CD14-positive monocyte (primary cell): ENCODE results near the gene DLG4. TPM values are rescaled to one million over a fixed set of nuclear protein-coding genes. Genes with fewer than 3 reads are reported as not detected.

Experiments used
- DNase-seq, 3 donors: peaks; one replicate each; pipeline ENCODE4 v3.0.0-alpha.2; 2011 to 2022
- H2AFZ ChIP-seq: 2 replicates; pipeline ENCODE4 v1.6.0; 2012; ENCODE audit warnings: mild to moderate bottlenecking, low read depth, low read length, inconsistent platforms; ENCODE audit not compliant: insufficient read depth, poor library complexity, severe bottlenecking
- H3K27ac ChIP-seq, 2 donors: 1 replicate in 1 of 2; 2 replicates in 1 of 2; pipeline ENCODE4 v1.5.1; 2012 to 2013; ENCODE audit warnings: low read length in 2 of 2, control low read depth in 1 of 2, inconsistent platforms in 1 of 2, low read depth in 1 of 2, mild to moderate bottlenecking in 1 of 2
- H3K27me3 ChIP-seq, 2 donors: one replicate each; pipeline versions ENCODE4 v1.6.0 to v1.6.1; 2011 to 2013; ENCODE audit warnings: low read length in 2 of 2; ENCODE audit not compliant: control insufficient read depth in 2 of 2, insufficient read depth in 2 of 2
- H3K36me3 ChIP-seq, 2 donors: replicated peaks in 1 of 2; 1 replicate in 1 of 2; 2 replicates in 1 of 2; pipeline versions ENCODE4 v1.5.1 to v1.6.1; 2012 to 2013; ENCODE audit warnings: low read length in 2 of 2, control low read depth in 1 of 2, inconsistent platforms in 1 of 2, mild to moderate bottlenecking in 1 of 2; ENCODE audit not compliant: insufficient read depth in 2 of 2, control insufficient read depth in 1 of 2
- H3K4me1 ChIP-seq, 2 donors: 1 replicate in 1 of 2; 2 replicates in 1 of 2; pipeline versions ENCODE4 v1.5.1 to v1.6.1; 2012 to 2013; ENCODE audit warnings: low read length in 2 of 2, control low read depth in 1 of 2, inconsistent platforms in 1 of 2, mild to moderate bottlenecking in 1 of 2, moderate library complexity in 1 of 2; ENCODE audit not compliant: insufficient read depth in 2 of 2, control insufficient read depth in 1 of 2
- H3K4me2 ChIP-seq: replicated peaks from 2 replicates; pipeline ENCODE3; 2012; ENCODE audit warnings: low read length, moderate library complexity, mild to moderate bottlenecking; ENCODE audit not compliant: poor library complexity, severe bottlenecking; ENCODE audit errors: extremely low read depth
- H3K4me3 ChIP-seq, 3 experiments: fragments of 200-600 bp in 1 of 3; sonication (generic) in 1 of 3; replicated peaks in 1 of 3; 1 replicate in 2 of 3; 2 replicates in 1 of 3; pipeline ENCODE4 v1.5.1; 2011 to 2013; ENCODE audit warnings: low read length in 3 of 3, mild to moderate bottlenecking in 3 of 3, control low read depth in 2 of 3, low read depth in 2 of 3, inconsistent platforms in 1 of 3, moderate library complexity in 1 of 3
- H3K79me2 ChIP-seq: 2 replicates; pipeline ENCODE4 v1.6.0; 2012; ENCODE audit warnings: mild to moderate bottlenecking, control low read depth, inconsistent platforms, low read length, moderate library complexity; ENCODE audit not compliant: insufficient read depth
- H3K9ac ChIP-seq: 2 replicates; pipeline ENCODE4 v1.6.0; 2017; ENCODE audit warnings: low read length, mild to moderate bottlenecking; ENCODE audit not compliant: insufficient read depth, poor library complexity, severe bottlenecking
- H3K9me3 ChIP-seq, 2 donors: replicated peaks in 1 of 2; 1 replicate in 1 of 2; 2 replicates in 1 of 2; pipeline versions ENCODE4 v1.5.1 to v1.6.1; 2012 to 2013; ENCODE audit warnings: low read length in 2 of 2, control low read depth in 1 of 2; ENCODE audit not compliant: control insufficient read depth in 1 of 2, insufficient read depth in 1 of 2
- H4K20me1 ChIP-seq: 2 replicates; pipeline ENCODE4 v1.6.0; 2012; ENCODE audit warnings: mild to moderate bottlenecking, low read length, control low read depth, moderate library complexity; ENCODE audit not compliant: insufficient read depth
- H3K27ac Mint-ChIP-seq, 7 donors: one replicate each; pipeline ENCODE4 v1.8.0; 2020; ENCODE audit warnings: mild to moderate bottlenecking in 7 of 7, mixed read lengths in 7 of 7, moderate library complexity in 6 of 7, inconsistent platforms in 2 of 7
- H3K27me3 Mint-ChIP-seq, 3 donors: one replicate each; pipeline ENCODE4 v1.8.0; 2021 to 2022; ENCODE audit warnings: low read depth in 3 of 3, mild to moderate bottlenecking in 3 of 3, mixed read lengths in 3 of 3, moderate library complexity in 3 of 3, inconsistent platforms in 1 of 3
- H3K36me3 Mint-ChIP-seq, 2 donors: one replicate each; pipeline ENCODE4 v1.8.0; 2020; ENCODE audit warnings: mixed read lengths in 2 of 2, inconsistent platforms in 1 of 2, mild to moderate bottlenecking in 1 of 2
- H3K4me1 Mint-ChIP-seq: one replicate; pipeline ENCODE4 v1.8.0; 2020; ENCODE audit warnings: mild to moderate bottlenecking, mixed read lengths
- H3K4me3 Mint-ChIP-seq, 2 donors: one replicate each; pipeline ENCODE4 v1.8.0; 2020; ENCODE audit warnings: mild to moderate bottlenecking in 2 of 2, mixed read lengths in 2 of 2, moderate library complexity in 1 of 2
- H3K9me3 Mint-ChIP-seq, 7 donors: one replicate each; pipeline ENCODE4 v1.8.0; 2020 to 2022; ENCODE audit warnings: mixed read lengths in 7 of 7, mild to moderate bottlenecking in 6 of 7, moderate library complexity in 6 of 7, inconsistent platforms in 2 of 7
- WGBS: methylation state at CpG from one replicate; pipeline ENCODE4 v1.1.5; 2013; ENCODE audit warnings: missing lambda C conversion rate; ENCODE audit not compliant: insufficient coverage; 5-methylcytosine and 5-hydroxymethylcytosine counted together
- intact Hi-C, 2 donors: fragments of 100-400 bp; cut with micrococcal nuclease; formaldehyde crosslinking; loops; one replicate each; pipeline versions ENCODE4 v1.15.0 to v1.15.1; 2023
- polyA plus RNA-seq, 3 donors: library from polyadenylated mRNA; depleted of rRNA in 1 of 3; unstranded in 2 of 3; stranded (reverse) in 1 of 3; fragments of 300-500 nt in 2 of 3; fragments of >200 nt in 1 of 3; fragmentation: Illumina TruSeq in 2 of 3; gene quantifications; 1 replicate in 2 of 3; 2 replicates in 1 of 3; pipeline ENCODE4 v1.2.3, GENCODE V29; 2012 to 2021
- TF ChIP-seq, protein P1 (sequence below): fragments of 200-600 bp; IDR thresholded peaks from one replicate; pipeline ENCODE4 v1.8.0; 2022; ENCODE audit warnings: antibody characterized with exemption, mild to moderate bottlenecking

The DLG4 gene
- polyA plus RNA-seq, 3 donors, result 0.37 to 42.6 (median 0.39) TPM

GRCh38 chr17:7195971-7196370 is 23.7 kb downstream of the DLG4 start:
- no peak overlapping the region for H3K9ac ChIP-seq
- H3K4me2 ChIP-seq, result no peak overlapping the region
- no peaks in the 10 kb centered on the region for H3K79me2 ChIP-seq
- 95% methylated on average over 5 of the region's 12 CpGs for WGBS
- Mint-ChIP-seq H3K4me1 (no peaks in the 10 kb centered on the region), H3K27ac (no peak overlapping the region), H3K9me3 (no peaks in the 10 kb centered on the region), H3K36me3 (peaks cover 59 to 91% of the 10 kb centered on the region in 2 donors), H3K27me3 (no peaks in the 10 kb centered on the region), H3K4me3 (no peak overlapping the region)
- no peak overlapping the region for H3K4me3 ChIP-seq
- no peak overlapping the region for H3K27ac ChIP-seq
- H4K20me1 ChIP-seq, result peaks cover 5% of the 10 kb centered on the region
- intact Hi-C loops, result no loop called here
- TF ChIP-seq, protein P1, sequence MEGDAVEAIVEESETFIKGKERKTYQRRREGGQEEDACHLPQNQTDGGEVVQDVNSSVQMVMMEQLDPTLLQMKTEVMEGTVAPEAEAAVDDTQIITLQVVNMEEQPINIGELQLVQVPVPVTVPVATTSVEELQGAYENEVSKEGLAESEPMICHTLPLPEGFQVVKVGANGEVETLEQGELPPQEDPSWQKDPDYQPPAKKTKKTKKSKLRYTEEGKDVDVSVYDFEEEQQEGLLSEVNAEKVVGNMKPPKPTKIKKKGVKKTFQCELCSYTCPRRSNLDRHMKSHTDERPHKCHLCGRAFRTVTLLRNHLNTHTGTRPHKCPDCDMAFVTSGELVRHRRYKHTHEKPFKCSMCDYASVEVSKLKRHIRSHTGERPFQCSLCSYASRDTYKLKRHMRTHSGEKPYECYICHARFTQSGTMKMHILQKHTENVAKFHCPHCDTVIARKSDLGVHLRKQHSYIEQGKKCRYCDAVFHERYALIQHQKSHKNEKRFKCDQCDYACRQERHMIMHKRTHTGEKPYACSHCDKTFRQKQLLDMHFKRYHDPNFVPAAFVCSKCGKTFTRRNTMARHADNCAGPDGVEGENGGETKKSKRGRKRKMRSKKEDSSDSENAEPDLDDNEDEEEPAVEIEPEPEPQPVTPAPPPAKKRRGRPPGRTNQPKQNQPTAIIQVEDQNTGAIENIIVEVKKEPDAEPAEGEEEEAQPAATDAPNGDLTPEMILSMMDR, result no peak
- H3K36me3 ChIP-seq, result peaks cover 55 to 73% of the 10 kb centered on the region in 2 donors
- H3K4me1 ChIP-seq, result no peaks in the 10 kb centered on the region
- no peaks in the 10 kb centered on the region for H3K9me3 ChIP-seq
- no peaks in the 10 kb centered on the region for H3K27me3 ChIP-seq
- no peak for DNase-seq
- H2AFZ ChIP-seq, result no peak overlapping the region

DNA sequence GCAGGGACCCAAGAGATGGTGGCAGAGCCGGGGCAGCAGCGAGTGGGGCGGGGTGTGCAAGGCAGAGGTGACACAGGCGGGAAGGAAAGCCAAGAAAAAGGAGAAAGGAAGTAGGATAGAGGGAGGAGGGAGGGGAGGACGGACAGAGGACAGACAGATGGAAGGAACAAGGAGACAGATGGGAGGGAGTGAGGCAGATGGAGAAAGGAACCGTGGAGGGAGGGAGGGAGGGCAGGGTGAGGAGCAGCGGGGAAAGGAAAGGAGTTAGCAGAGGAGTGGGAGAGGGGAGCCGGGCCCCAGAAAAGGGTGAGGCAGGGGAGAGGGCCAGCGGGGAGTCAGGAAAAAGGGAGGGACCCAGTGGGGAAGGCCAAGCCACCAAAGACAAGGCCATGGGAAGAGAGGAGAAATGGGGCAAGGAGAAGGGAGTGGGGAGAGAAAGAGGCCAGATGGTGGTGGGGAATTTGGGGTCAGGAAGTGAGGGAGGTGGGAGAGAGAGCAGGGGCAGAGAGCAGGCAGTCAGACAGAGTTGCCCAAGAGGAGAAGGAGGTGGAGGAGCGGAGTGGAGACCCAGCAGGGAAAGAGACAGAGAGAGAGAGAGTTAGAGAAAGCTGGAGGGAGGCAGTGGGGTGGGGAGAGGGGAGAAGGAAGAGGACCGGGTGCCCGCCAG is 27.2 kb downstream of the DLG4 start:
- Mint-ChIP-seq H3K4me3 (no peak overlapping the region), H3K27ac (peak overlapping the region in 4 of 7 donors; percentile 63 to 78 (median 68)), H3K27me3 (no peaks in the 10 kb centered on the region), H3K9me3 (no peaks in the 10 kb centered on the region), H3K4me1 (no peaks in the 10 kb centered on the region), H3K36me3 (peaks cover 62 to 88% of the 10 kb centered on the region in 2 donors)
- no peak overlapping the region for H3K9ac ChIP-seq
- no peaks in the 10 kb centered on the region for H3K27me3 ChIP-seq
- peaks cover 63 to 69% of the 10 kb centered on the region in 2 donors for H3K36me3 ChIP-seq
- H2AFZ ChIP-seq, result no peak overlapping the region
- intact Hi-C loops, result no loop called here
- H3K27ac ChIP-seq, result no peak overlapping the region
- 93% methylated on average over 10 of the region's 12 CpGs for WGBS
- DNase-seq, result no peak
- H3K4me1 ChIP-seq, result no peaks in the 10 kb centered on the region
- no peak overlapping the region for H3K4me3 ChIP-seq
- H3K79me2 ChIP-seq, result no peaks in the 10 kb centered on the region
- peaks cover 5% of the 10 kb centered on the region for H4K20me1 ChIP-seq
- H3K4me2 ChIP-seq, result no peak overlapping the region
- H3K9me3 ChIP-seq, result no peaks in the 10 kb centered on the region
- TF ChIP-seq, protein P1, result no peak
